ENCODE measurements around the gene OR2AJ1.

DNA sequence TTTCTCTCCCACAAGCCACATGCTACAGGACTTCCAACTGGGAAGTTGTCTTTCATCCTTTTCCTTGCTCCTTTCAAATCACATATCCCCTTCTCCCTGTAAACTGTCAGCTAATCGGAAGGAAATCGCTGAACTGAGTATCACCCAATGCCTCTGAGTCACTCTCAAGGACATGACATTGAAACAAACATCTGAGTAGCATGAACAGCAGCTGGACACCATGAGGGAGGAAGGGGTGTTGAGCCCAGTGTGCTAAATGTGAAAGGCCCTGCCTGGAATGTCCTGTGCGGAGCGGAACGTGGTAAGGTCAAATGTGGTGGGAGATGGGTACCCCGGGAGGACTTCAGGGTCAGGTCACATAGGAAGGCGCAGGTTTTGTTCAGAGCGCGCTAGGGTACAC lies at the start of gene OR2AJ1:
- TF ChIP-seq, protein P1, sequence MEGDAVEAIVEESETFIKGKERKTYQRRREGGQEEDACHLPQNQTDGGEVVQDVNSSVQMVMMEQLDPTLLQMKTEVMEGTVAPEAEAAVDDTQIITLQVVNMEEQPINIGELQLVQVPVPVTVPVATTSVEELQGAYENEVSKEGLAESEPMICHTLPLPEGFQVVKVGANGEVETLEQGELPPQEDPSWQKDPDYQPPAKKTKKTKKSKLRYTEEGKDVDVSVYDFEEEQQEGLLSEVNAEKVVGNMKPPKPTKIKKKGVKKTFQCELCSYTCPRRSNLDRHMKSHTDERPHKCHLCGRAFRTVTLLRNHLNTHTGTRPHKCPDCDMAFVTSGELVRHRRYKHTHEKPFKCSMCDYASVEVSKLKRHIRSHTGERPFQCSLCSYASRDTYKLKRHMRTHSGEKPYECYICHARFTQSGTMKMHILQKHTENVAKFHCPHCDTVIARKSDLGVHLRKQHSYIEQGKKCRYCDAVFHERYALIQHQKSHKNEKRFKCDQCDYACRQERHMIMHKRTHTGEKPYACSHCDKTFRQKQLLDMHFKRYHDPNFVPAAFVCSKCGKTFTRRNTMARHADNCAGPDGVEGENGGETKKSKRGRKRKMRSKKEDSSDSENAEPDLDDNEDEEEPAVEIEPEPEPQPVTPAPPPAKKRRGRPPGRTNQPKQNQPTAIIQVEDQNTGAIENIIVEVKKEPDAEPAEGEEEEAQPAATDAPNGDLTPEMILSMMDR (IDR thresholded peaks at IDR 0.05) = no peak
- TF ChIP-seq POLR2A (IDR thresholded peaks at IDR 0.05) = no peak
